ENCODE data around the gene COASY.
"Not testable (repeated sequence)": the region's sequence is repeated elsewhere in the genome, so short reads cannot be mapped to it uniquely, and the experiment has no call there.

GRCh38 chr17:42552736-42553135 is 9.2 kb upstream of the COASY start, which contains the start of gene HSD17B1:
- TF ChIP-seq CTCF (IDR thresholded peaks at IDR 0.05); EP300 (IDR thresholded peaks at IDR 0.05; ENCODE audit: low read depth); POLR2A (IDR thresholded peaks at IDR 0.05); POLR2AphosphoS5 (IDR thresholded peaks at IDR 0.05): not testable (repeated sequence)

All from transverse colon (tissue), 4 donors.